ENCODE measurements around the gene ABCC11.

The ABCC11 gene

GRCh38 chr16:48123104-48123788 lies 124.1 kb downstream of the ABCC11 start:
- TF ChIP-seq, protein P1, sequence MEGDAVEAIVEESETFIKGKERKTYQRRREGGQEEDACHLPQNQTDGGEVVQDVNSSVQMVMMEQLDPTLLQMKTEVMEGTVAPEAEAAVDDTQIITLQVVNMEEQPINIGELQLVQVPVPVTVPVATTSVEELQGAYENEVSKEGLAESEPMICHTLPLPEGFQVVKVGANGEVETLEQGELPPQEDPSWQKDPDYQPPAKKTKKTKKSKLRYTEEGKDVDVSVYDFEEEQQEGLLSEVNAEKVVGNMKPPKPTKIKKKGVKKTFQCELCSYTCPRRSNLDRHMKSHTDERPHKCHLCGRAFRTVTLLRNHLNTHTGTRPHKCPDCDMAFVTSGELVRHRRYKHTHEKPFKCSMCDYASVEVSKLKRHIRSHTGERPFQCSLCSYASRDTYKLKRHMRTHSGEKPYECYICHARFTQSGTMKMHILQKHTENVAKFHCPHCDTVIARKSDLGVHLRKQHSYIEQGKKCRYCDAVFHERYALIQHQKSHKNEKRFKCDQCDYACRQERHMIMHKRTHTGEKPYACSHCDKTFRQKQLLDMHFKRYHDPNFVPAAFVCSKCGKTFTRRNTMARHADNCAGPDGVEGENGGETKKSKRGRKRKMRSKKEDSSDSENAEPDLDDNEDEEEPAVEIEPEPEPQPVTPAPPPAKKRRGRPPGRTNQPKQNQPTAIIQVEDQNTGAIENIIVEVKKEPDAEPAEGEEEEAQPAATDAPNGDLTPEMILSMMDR (IDR thresholded peaks at IDR 0.05; ENCODE audit: low read depth, low read length) = no peak
- peak; percentile 85 for DNase-seq (ENCODE audit: extremely low read depth, low read depth)

GRCh38 chr16:48121276-48121675 lies 126.1 kb downstream of the ABCC11 start:
- no peak for DNase-seq (ENCODE audit: extremely low read depth, low read depth)
- TF ChIP-seq, protein P1 (IDR thresholded peaks at IDR 0.05; ENCODE audit: low read depth, low read length) = no peak

GRCh38 chr16:48118841-48119240 lies 128.5 kb downstream of the ABCC11 start:
- TF ChIP-seq, protein P1 (IDR thresholded peaks at IDR 0.05; ENCODE audit: low read depth, low read length) = no peak

DNA sequence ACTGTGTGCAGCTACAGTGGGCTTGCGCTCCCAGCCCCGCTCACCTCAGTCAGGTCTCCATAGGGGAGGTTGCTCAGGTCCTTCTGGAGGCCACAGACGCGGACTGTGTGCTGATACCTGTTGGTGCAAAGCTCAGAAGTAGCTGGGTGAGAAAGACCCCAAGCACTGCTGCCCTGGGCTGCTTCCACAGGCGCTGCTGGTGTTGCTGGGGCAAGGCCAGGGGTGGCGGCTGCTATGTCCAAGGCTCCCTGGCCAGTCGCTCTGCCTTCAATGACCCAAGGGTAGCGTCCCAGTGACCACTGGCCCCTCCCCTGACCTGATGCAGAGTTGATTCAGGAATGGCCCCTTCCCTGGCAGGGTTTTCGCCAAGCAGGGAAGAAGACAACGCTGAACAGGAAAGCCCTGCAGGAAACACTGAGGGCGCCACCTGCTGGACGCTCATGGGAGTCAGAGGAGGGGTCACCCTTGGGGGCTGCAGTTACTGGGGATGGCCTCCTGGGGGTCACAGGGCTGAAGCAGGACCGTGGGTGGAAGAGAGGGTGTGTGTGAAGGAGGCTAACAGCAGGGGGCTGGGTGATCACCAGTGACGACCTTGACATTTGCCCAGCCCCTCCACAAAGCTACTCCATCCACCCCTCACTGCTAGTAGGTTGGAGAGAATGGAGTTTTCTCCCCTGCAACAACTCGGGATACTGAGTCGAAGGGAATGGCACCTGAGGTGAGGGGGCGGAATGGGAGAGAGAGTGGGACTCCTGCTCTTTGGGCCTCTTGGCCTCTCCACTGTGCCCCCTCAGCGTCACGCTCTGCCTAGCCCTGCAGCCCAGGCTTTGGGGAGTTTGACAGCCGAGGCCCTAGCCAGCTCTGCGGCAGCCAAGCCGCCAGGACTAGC lies 129.9 kb downstream of the ABCC11 start:
- DNase-seq (ENCODE audit: extremely low read depth, low read depth) = no peak
- TF ChIP-seq, protein P1 (IDR thresholded peaks at IDR 0.05; ENCODE audit: low read depth, low read length) = peak; percentile 60

More at GRCh38 chr16:48118841-48119240, 128.5 kb downstream of the ABCC11 start:
- no peak for DNase-seq (ENCODE audit: extremely low read depth, low read depth)

All from AG09319 (cell line).